ENCODE results near the gene TSPYL2.

Gene TSPYL2

GRCh38 chrX:53081925-53082772, at the start of gene TSPYL2:
Gene TSPYL2 (plus strand): TSS chrX:53082367. CDS start chrX:53082499, 132 bp downstream.
- DNase-seq (ENCODE audit: low read depth in 2 of 2), result peak; percentile 88 to 89

- DNase-seq (ENCODE audit: low read depth in 2 of 2), result no peak
Observed at GRCh38 chrX:53036149-53036548, 46.0 kb upstream of the TSPYL2 start.

DNA sequence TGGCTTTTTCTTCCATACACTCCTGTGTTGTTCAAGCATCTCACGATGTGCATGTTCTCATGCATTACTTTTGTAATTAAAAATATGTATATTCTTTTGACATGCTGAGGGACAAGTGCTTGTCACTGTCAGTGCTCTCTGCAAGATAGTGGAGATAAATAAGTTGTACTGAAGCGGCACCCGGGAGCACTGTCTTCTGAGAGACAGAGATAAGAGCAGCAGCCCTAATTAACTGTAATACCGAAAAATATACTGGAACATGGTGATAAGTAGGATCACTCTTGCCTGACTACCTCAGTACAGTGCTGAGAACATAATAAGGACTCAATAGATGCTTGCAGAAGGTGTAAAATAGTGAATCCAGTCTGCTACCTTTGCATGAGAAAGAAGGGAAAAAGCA, 42.9 kb upstream of the TSPYL2 start:
- no peak for DNase-seq (ENCODE audit: low read depth in 2 of 2)

GRCh38 chrX:53044995-53045394, 37.2 kb upstream of the TSPYL2 start:
- DNase-seq (ENCODE audit: low read depth in 2 of 2), result no peak

DNA sequence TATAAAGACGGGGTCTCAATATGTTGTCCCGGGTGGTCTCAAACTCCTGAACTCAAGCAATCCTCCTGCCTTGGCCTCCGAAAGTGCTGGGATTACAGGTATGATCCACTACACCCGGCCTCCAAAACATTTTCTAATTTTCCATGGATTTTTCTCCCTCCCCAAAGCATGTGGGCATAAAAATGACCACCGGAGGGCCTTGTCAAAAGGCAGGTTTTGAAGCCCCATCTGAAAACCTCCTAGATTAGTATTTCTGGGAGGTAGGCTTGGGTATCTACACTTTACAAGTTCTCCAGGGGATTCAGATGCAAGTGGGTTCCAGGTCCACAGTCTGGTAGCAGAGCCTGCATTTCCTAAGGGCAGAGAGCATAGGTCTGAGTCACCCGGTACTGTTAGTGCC, 34.9 kb upstream of the TSPYL2 start:
- DNase-seq (ENCODE audit: low read depth in 2 of 2), result no peak

- DNase-seq (ENCODE audit: low read depth in 2 of 2), result no peak
Observed at GRCh38 chrX:53048169-53049126, 33.7 kb upstream of the TSPYL2 start, which contains the start of gene GPR173. Gene GPR173 (plus strand): TSS chrX:53048789. CDS start chrX:53076622, 27,833 bp downstream.

DNA sequence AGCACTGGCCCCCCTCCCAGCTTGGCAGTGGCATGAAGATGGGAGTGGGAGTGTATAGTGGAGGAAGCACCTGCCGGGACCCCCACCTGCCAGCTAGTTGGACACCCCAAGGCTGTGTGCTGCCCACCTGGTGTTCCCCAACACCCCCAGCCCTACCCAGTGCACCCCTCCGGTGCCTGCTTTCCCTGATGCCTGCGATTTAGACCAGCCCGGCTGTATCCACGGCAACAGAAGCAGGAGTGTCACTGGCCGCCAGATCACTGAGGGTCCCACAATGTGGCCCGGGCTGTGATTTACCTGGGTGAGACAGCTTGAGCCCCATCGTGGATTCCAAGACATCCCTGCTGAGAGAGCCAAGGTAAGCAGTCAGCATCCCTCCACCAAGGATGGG, 33.0 kb upstream of the TSPYL2 start:
- no peak for DNase-seq (ENCODE audit: low read depth in 2 of 2)

DNA sequence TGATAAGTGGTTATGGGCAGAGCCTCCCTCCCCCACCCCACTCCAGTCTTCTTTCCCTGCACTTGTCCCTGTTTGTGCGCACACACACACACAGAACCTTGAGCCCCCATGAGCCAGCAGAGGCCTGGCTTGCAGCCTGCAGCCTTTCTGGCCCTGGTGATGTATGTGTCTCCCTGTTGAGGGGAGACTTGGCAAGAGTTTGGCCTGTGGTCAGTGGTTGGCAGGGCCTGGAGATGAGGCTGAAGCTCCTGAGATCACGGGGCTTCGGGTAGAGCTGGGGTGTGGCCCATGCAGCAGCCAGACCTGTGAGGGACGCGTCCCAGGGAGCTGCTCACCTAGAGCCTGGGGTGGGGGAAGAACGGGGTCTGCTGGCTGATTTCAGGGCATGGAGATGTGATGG, 31.3 kb upstream of the TSPYL2 start:
- DNase-seq (ENCODE audit: low read depth in 2 of 2), result no peak

- DNase-seq (ENCODE audit: low read depth in 2 of 2), result no peak
Observed at GRCh38 chrX:53055244-53055849, 26.8 kb upstream of the TSPYL2 start.

- no peak for DNase-seq (ENCODE audit: low read depth in 2 of 2)
Observed at GRCh38 chrX:53056292-53056691, 25.9 kb upstream of the TSPYL2 start.

DNA sequence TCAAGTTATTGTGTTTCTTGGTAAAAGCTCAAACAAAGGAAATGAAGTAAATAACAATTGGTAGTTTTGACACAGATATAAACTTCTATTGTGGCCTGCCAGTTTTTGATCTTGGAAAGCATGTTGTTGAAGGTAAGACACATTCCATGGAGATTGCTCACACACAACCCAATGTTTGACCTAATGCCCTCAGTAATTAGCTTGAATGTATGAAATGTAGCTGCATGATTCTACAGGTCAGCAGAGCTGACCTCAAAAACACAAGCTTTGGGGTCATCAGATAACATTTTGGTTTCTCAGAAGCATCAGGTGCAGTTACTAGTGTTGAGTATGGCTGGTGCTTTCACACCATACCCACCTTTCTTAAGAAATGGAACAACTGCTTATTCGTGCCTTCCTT, 17.1 kb upstream of the TSPYL2 start:
- DNase-seq (ENCODE audit: low read depth in 2 of 2), result no peak

DNA sequence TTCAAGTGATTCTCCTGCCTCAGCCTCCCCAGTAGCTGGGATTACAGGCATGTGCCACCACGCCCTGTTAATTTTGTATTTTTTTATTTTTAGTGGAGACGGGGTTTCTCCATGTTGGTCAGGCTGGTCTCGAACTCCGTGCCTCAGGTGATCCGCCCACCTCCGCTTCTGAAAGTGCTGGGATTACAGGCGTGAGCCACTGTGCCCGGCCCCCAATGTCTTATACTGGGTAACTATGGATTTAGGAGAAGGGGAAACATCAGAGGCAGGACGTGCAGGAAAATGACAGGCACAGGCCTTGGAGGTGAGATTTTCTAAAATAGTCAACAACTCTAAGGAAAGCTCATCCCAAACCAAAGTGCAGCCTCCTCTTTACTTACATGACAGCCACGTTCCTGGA, 11.1 kb upstream of the TSPYL2 start:
- no peak for DNase-seq (ENCODE audit: low read depth in 2 of 2)

GRCh38 chrX:53071604-53072417, 10.4 kb upstream of the TSPYL2 start:
- peak; percentile 26 to 45 for DNase-seq (ENCODE audit: low read depth in 2 of 2)

DNA sequence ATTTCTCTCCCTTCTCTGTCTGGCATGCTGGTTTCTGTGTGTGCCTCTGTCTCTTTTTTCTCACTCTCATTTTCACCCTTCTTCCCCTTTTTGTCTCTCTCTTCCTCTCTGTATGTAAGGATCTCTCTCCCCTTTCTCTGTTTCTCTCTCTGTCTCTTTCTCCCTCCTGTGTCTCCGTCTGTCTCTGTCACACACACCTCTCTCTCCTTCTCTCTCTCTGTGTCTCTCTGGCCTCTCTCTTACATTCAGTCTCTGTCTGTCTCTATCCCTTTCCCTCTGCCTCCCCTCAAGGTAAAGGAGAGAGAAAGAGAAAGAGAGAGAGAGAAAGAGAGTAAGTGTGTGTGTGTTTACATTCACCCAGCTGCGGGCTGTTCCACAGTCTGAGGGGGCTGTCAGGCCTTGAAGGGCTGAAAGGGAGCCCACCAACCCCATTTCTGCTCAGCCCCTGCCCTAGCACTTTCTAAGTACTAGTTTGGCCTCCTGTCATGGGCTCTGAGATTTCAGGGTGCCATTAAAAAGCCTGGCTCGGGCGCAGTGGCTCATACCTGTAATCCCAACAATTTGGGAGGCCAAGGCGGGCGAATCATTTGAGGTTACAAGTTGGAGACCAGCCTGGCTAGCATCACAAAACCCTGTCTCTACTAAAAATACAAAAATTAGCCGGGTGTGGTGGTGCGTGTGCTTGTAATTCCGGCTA, 9.6 kb upstream of the TSPYL2 start:
- no peak for DNase-seq (ENCODE audit: low read depth in 2 of 2)

GRCh38 chrX:53073115-53073586, 9.0 kb upstream of the TSPYL2 start:
- no peak for DNase-seq (ENCODE audit: low read depth in 2 of 2)

DNA sequence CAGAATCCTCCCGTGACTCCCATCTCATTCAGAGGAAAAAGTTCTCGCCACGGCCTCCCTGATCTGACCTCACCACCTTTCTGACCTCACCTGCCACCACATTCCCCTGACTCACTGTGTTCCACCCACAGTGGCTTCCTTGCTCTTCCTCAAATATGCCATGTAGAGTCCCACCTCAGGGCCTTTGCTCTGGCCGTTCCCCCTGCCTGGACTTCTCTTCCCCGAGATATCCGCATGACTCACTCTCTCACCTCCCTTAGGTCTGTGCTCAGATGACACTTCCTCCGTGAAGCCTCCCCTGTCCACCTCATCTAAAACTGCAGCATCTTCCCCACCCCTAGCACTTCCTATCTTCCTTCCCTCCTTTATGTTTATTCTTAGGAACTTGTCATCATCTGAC, 7.2 kb upstream of the TSPYL2 start:
- no peak for DNase-seq (ENCODE audit: low read depth in 2 of 2)

GRCh38 chrX:53076671-53077070, 5.5 kb upstream of the TSPYL2 start:
- DNase-seq (ENCODE audit: low read depth in 2 of 2), result no peak

GRCh38 chrX:53077207-53078197, 4.7 kb upstream of the TSPYL2 start:
- DNase-seq (ENCODE audit: low read depth in 2 of 2), result no peak

DNA sequence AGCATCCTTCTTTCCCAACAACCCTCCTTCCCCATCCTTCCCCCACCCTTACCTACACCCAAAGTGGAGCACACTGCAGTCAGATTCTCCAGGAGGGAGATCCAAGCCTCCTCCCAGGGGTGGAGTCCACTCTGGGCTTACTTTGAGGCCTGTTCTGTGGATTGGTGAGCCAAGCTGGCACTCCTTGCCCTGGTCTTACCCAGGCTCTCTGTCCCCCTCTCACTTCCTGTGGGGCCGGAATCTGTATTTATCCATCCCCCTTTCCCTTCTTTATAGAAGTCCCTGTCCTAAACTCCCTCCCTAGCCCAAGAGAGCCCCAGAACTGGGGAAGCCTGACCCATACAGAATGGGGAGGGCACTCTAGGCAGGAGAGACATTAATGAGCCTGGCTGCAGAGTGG, 3.2 kb upstream of the TSPYL2 start:
- no peak for DNase-seq (ENCODE audit: low read depth in 2 of 2)
